ENCODE measurements around the gene FOXP1. TPM values are rescaled to one million over a fixed set of nuclear protein-coding genes. Genes with fewer than 3 reads are reported as not detected.
"Not testable (repeated sequence)": the region's sequence is repeated elsewhere in the genome, so short reads cannot be mapped to it uniquely, and the experiment has no call there.

The FOXP1 gene
- total RNA-seq, 4 donors from 2014 or later = 86.4 to 107 (median 93.8) TPM

- Histone ChIP-seq H3K4me1 (no peaks in the 10 kb centered on the region), H3K9me3 (no peaks in the 10 kb centered on the region), H3K36me3 (peaks cover 0 to 1% (median 0%) of the 10 kb centered on the region in 3 donors), H3K4me3 (no peak overlapping the region), H3K27me3 (no peaks in the 10 kb centered on the region), H3K27ac (no peak overlapping the region)
- TF ChIP-seq POLR2A (IDR thresholded peaks at IDR 0.05) (no peak), EP300 (IDR thresholded peaks at IDR 0.05) (no peak)
- TF ChIP-seq, protein P1, sequence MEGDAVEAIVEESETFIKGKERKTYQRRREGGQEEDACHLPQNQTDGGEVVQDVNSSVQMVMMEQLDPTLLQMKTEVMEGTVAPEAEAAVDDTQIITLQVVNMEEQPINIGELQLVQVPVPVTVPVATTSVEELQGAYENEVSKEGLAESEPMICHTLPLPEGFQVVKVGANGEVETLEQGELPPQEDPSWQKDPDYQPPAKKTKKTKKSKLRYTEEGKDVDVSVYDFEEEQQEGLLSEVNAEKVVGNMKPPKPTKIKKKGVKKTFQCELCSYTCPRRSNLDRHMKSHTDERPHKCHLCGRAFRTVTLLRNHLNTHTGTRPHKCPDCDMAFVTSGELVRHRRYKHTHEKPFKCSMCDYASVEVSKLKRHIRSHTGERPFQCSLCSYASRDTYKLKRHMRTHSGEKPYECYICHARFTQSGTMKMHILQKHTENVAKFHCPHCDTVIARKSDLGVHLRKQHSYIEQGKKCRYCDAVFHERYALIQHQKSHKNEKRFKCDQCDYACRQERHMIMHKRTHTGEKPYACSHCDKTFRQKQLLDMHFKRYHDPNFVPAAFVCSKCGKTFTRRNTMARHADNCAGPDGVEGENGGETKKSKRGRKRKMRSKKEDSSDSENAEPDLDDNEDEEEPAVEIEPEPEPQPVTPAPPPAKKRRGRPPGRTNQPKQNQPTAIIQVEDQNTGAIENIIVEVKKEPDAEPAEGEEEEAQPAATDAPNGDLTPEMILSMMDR (IDR thresholded peaks at IDR 0.05) = no peak
- 50 to 57% methylated on average over 3 of the region's 3 CpGs for WGBS, 2 donors
- no peak for DNase-seq (ENCODE audit: low spot score in 2 of 2)
Measured at GRCh38 chr3:71325715-71326114, 257.8 kb downstream of the FOXP1 start.

DNA sequence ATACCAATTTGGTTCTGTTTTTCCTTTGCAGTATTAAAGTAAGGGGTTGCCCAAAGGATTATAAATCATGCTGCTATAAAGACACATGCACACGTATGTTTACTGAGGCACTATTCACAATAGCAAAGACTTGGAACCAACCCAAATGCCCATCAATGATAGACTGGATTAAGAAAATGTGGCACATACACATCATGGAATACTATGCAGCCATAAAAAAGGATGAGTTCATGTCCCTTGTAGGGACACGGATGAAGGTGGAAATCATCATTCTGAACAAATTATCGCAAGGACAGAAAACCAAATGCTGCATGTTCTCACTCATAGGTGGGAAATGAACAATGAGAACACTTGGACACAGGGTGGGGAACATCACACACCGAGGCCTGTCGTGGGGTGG is 259.3 kb downstream of the FOXP1 start:
- H3K36me3 ChIP-seq; H3K27ac ChIP-seq; H3K4me3 ChIP-seq; H3K4me1 ChIP-seq; H3K9me3 ChIP-seq; DNase-seq (ENCODE audit: low spot score in 2 of 2); H3K27me3 ChIP-seq: not testable (repeated sequence)
- 75 to 90% methylated on average over 5 of the region's 5 CpGs for WGBS, 2 donors

DNA sequence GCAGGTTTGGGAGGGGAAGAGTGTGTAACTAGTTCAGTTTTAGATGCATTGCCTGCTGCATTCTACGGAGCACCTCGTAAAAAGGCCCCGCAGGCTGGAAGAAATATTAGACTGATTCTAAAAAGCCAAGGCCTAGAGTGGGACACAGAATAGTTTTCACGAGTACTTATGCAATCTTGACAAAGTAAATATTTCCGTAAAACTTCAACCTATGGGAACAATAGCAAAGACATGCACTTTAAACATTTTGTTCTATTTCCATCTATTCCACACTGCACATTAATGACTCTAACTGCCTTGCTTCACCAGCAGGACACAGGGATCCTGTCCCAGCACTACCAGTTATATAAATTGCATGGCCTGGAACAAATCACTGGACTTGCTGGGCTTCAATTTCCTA is 260.0 kb downstream of the FOXP1 start:
- Histone ChIP-seq H3K4me1 (no peaks in the 10 kb centered on the region), H3K4me3 (no peak overlapping the region), H3K36me3 (no peaks in the 10 kb centered on the region), H3K27ac (no peak overlapping the region), H3K27me3 (no peaks in the 10 kb centered on the region), H3K9me3 (no peaks in the 10 kb centered on the region)
- WGBS, 2 donors = 96 to 97% methylated on average over 5 of the region's 5 CpGs
- no peak for DNase-seq (ENCODE audit: low spot score in 2 of 2)
- TF ChIP-seq EP300 (IDR thresholded peaks at IDR 0.05) = no peak
- TF ChIP-seq, protein P1 (IDR thresholded peaks at IDR 0.05) = no peak
- no peak for TF ChIP-seq POLR2A (IDR thresholded peaks at IDR 0.05)

DNA sequence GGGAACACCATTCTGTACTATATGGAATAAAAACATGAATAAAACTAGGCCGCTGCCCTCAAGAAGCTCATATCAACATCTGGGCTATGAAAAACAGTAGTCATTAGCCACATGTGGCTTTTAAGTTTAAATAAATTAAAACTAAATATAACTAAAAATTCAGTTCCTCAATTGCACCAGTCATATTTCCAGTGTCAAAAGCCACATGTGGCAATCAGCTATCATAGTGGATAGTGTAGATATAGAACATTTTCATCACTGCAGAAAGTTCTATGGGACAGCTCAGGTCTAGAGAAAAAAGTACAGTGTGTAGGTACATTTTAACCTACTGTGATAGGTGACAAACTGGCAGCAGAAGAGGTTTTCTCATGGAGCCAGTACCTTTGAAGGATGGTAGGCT is 261.4 kb downstream of the FOXP1 start:
- Histone ChIP-seq H3K27ac (no peak overlapping the region), H3K4me1 (no peaks in the 10 kb centered on the region), H3K36me3 (no peaks in the 10 kb centered on the region), H3K4me3 (no peak overlapping the region), H3K27me3 (no peaks in the 10 kb centered on the region), H3K9me3 (no peaks in the 10 kb centered on the region)
- TF ChIP-seq EP300 (IDR thresholded peaks at IDR 0.05) = no peak
- TF ChIP-seq, protein P1 (IDR thresholded peaks at IDR 0.05) = no peak
- no peak for TF ChIP-seq POLR2A (IDR thresholded peaks at IDR 0.05)
- whole genome bisulfite sequencing, 2 donors = 100% methylated on average over 1 of the region's 1 CpG
- DNase-seq (ENCODE audit: low spot score in 2 of 2) = no peak

DNA sequence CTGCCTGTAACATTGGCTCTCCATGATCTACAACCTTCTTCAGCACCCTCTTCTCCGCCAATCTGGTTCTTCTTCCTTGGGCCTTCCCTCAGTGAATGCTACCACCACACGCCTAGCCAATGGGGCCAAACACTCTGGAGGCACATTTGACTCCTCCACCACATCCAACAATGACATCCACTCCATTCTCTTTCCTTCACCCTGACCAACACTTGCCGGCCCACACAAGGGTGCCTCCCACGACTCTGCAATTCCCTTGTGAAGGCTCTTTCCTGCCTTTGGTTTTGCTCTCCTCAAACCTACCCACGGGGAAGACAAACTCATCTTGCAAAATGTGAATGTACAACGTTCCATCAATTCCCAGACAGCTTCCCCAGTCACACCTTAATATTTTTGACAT is 263.8 kb downstream of the FOXP1 start:
- Histone ChIP-seq H3K4me3 (no peak overlapping the region), H3K27ac (no peak overlapping the region), H3K27me3 (no peaks in the 10 kb centered on the region), H3K9me3 (no peaks in the 10 kb centered on the region), H3K36me3 (no peaks in the 10 kb centered on the region), H3K4me1 (peaks cover 0 to 7% (median 0%) of the 10 kb centered on the region in 4 donors)
- 91 to 93% methylated on average over 6 of the region's 6 CpGs for WGBS, 2 donors
- TF ChIP-seq EP300 (IDR thresholded peaks at IDR 0.05) = no peak
- no peak for TF ChIP-seq POLR2A (IDR thresholded peaks at IDR 0.05)
- TF ChIP-seq, protein P1 (IDR thresholded peaks at IDR 0.05) = no peak
- DNase-seq (ENCODE audit: low spot score in 2 of 2) = no peak

GRCh38 chr3:71318458-71318827 is 265.1 kb downstream of the FOXP1 start:
- Histone ChIP-seq H3K27ac (no peak overlapping the region), H3K4me3 (no peak overlapping the region), H3K9me3 (no peaks in the 10 kb centered on the region), H3K36me3 (no peaks in the 10 kb centered on the region), H3K4me1 (peaks cover 0 to 7% (median 0%) of the 10 kb centered on the region in 4 donors), H3K27me3 (no peaks in the 10 kb centered on the region)
- WGBS, 2 donors = 68 to 75% methylated on average over 3 of the region's 3 CpGs
- no peak for DNase-seq (ENCODE audit: low spot score in 2 of 2)
- TF ChIP-seq POLR2A (IDR thresholded peaks at IDR 0.05) = no peak
- TF ChIP-seq EP300 (IDR thresholded peaks at IDR 0.05) = no peak
- TF ChIP-seq, protein P1 (IDR thresholded peaks at IDR 0.05) = no peak
